CD4-positive, alpha-beta T cell (primary cell): ENCODE data around the gene HBG1. TPM values are rescaled to one million over a fixed set of nuclear protein-coding genes. Genes with fewer than 3 reads are reported as not detected.

Experiments used
- ATAC-seq: fragments of 200-7000 bp; cut with Tn5 transposase; one replicate; pipeline ENCODE4 v1.10.0; 2022; ENCODE audit warnings: mild to moderate bottlenecking; ENCODE audit not compliant: poor library complexity
- CTCF ChIA-PET: fragments of 350-600 bp; sonication (Branson Sonifier 250); formaldehyde crosslinking; loops from one replicate; lab custom pipeline; 2021; ENCODE audit warnings: antibody characterized with exemption, inconsistent platforms; lab: Charles Lee
- POLR2A ChIA-PET: fragments of 350-600 bp; sonication (Branson Sonifier 250); formaldehyde crosslinking; loops from one replicate; lab custom pipeline; 2021; ENCODE audit warnings: antibody characterized with exemption, inconsistent platforms; lab: Charles Lee
- DNase-seq, 14 experiments: peaks; one replicate each; pipeline ENCODE4 v3.0.0-alpha.2; 2013 to 2020; ENCODE audit warnings: mixed read lengths in 2 of 14
- H3K27ac ChIP-seq, 2 donors: one replicate each; pipeline versions ENCODE4 v1.5.1 to v1.7.0; 2013; ENCODE audit warnings: low read length in 2 of 2, low read depth in 1 of 2, mild to moderate bottlenecking in 1 of 2
- H3K27me3 ChIP-seq, 2 experiments: 1 replicate in 1 of 2; 2 replicates in 1 of 2; pipeline versions ENCODE4 v1.6.1 to v1.7.0; 2013; ENCODE audit warnings: low read length in 2 of 2, control low read depth in 1 of 2, mild to moderate bottlenecking in 1 of 2, moderate library complexity in 1 of 2; ENCODE audit not compliant: insufficient read depth in 2 of 2, control insufficient read depth in 1 of 2
- H3K36me3 ChIP-seq: one replicate; pipeline ENCODE4 v1.6.1; 2013; ENCODE audit warnings: low read length, control low read depth; ENCODE audit not compliant: insufficient read depth
- H3K4me1 ChIP-seq: one replicate; pipeline ENCODE4 v1.6.1; 2013; ENCODE audit warnings: low read length, control low read depth; ENCODE audit not compliant: insufficient read depth
- H3K4me3 ChIP-seq: one replicate; pipeline ENCODE4 v1.5.1; 2013; ENCODE audit warnings: mild to moderate bottlenecking, low read length, moderate library complexity
- H3K9me3 ChIP-seq, 2 experiments: 1 replicate in 1 of 2; 2 replicates in 1 of 2; pipeline versions ENCODE4 v1.6.1 to v1.7.0; 2013; ENCODE audit warnings: low read length in 2 of 2, mild to moderate bottlenecking in 2 of 2, control low read depth in 1 of 2, moderate library complexity in 1 of 2; ENCODE audit not compliant: control insufficient read depth in 1 of 2, insufficient read depth in 1 of 2
- H3K27ac Mint-ChIP-seq: one replicate; pipeline ENCODE4 v1.8.0; 2020; ENCODE audit warnings: mixed read lengths
- H3K27me3 Mint-ChIP-seq: one replicate; pipeline ENCODE4 v1.8.0; 2021; ENCODE audit warnings: mixed read lengths
- H3K36me3 Mint-ChIP-seq: one replicate; pipeline ENCODE4 v1.8.0; 2021; ENCODE audit warnings: low read depth, mixed read lengths
- H3K4me1 Mint-ChIP-seq: one replicate; pipeline ENCODE4 v1.8.0; 2021; ENCODE audit warnings: low read depth, mixed read lengths
- H3K4me3 Mint-ChIP-seq: one replicate; pipeline ENCODE4 v1.8.0; 2020; ENCODE audit warnings: mild to moderate bottlenecking, mixed read lengths
- H3K9me3 Mint-ChIP-seq: one replicate; pipeline ENCODE4 v1.8.0; 2020; ENCODE audit warnings: mixed read lengths
- CTCF ChIP-seq: fragments of 200-600 bp; IDR thresholded peaks from one replicate; pipeline ENCODE4 v1.8.0; 2022; ENCODE audit warnings: antibody characterized with exemption, mild to moderate bottlenecking
- intact Hi-C, 2 experiments: fragments of 100-400 bp; cut with DNase I in 1 of 2; cut with micrococcal nuclease in 1 of 2; formaldehyde crosslinking; loops; one replicate each; pipeline versions ENCODE4 v1.15.1 to v1.9.0; 2023 to 2025; cut with DNase I, micrococcal nuclease
- total RNA-seq, 174 experiments: library from RNA in 2 of 174; stranded (reverse) in 2 of 174; gene quantifications; one replicate each; pipeline ENCODE4 v1.2.3 and lab custom pipeline; 2021 to 2026

HBG1 gene
- total RNA-seq, 2 experiments from 2014 or later, result not detected

- intact Hi-C loops, result no loop called here
- Mint-ChIP-seq H3K9me3 (no peaks in the 10 kb centered on the region), H3K27me3 (no peaks in the 10 kb centered on the region), H3K36me3 (no peaks in the 10 kb centered on the region), H3K4me1 (no peaks in the 10 kb centered on the region), H3K4me3 (no peak overlapping the region), H3K27ac (no peak overlapping the region)
- no peak for DNase-seq
- no peak for ATAC-seq
- no peaks in the 10 kb centered on the region for H3K36me3 ChIP-seq
- ChIA-PET CTCF (no interaction called here), POLR2A (no interaction called here)
- H3K9me3 ChIP-seq, result peaks cover 0 to 7% of the 10 kb centered on the region in 2 experiments
- H3K27me3 ChIP-seq, result no peaks in the 10 kb centered on the region
- H3K4me1 ChIP-seq, result no peaks in the 10 kb centered on the region
- no peak overlapping the region for H3K4me3 ChIP-seq
- no peak overlapping the region for H3K27ac ChIP-seq
- TF ChIP-seq CTCF, result no peak
These were observed 43.4 kb upstream of the HBG1 start for GRCh38 chr11:5293028-5293427.

- Histone ChIP-seq H3K9me3 (peaks cover 0 to 7% of the 10 kb centered on the region in 2 experiments), H3K4me1 (no peaks in the 10 kb centered on the region), H3K27me3 (no peaks in the 10 kb centered on the region), H3K4me3 (no peak overlapping the region), H3K27ac (no peak overlapping the region), H3K36me3 (no peaks in the 10 kb centered on the region)
- ChIA-PET CTCF (no interaction called here), POLR2A (no interaction called here)
- Mint-ChIP-seq H3K4me1 (no peaks in the 10 kb centered on the region), H3K27ac (no peak overlapping the region), H3K4me3 (no peak overlapping the region), H3K9me3 (no peaks in the 10 kb centered on the region), H3K27me3 (no peaks in the 10 kb centered on the region), H3K36me3 (no peaks in the 10 kb centered on the region)
- ATAC-seq (no peak), DNase-seq (no peak)
- TF ChIP-seq CTCF, result no peak
- intact Hi-C loops, result no loop called here
These were observed 41.7 kb upstream of the HBG1 start for GRCh38 chr11:5291207-5291838.

DNA sequence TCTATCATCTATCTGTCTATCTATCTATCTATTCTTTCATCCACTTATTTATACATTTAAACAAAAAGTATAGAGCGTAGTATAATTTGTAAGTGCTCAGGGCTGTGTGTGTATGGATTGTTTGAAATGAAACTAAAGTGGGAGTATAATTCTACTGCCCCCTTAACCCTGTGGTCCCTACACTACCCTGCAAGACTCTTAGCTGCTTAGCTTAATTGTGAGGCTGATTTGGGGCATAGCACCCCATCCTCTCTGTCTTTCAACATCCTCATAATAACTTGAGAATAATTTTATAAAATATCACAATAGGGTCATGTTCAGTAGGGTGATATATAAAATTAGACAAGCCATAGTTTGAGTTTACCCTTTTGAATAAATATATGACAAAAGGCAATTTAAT lies 40.4 kb upstream of the HBG1 start:
- H3K9me3 Mint-ChIP-seq, result no peaks in the 10 kb centered on the region
- no peak for ATAC-seq
- no peaks in the 10 kb centered on the region for H3K27me3 Mint-ChIP-seq
- no peak overlapping the region for H3K4me3 Mint-ChIP-seq
- no peaks in the 10 kb centered on the region for H3K36me3 Mint-ChIP-seq
- H3K27ac Mint-ChIP-seq, result no peak overlapping the region
- H3K4me1 ChIP-seq, result no peaks in the 10 kb centered on the region
- H3K27me3 ChIP-seq, result no peaks in the 10 kb centered on the region
- ChIA-PET CTCF (no interaction called here), POLR2A (no interaction called here)
- no peak for DNase-seq
- H3K4me3 ChIP-seq, result no peak overlapping the region
- TF ChIP-seq CTCF, result no peak
- H3K36me3 ChIP-seq, result no peaks in the 10 kb centered on the region
- H3K4me1 Mint-ChIP-seq, result no peaks in the 10 kb centered on the region
- no peak overlapping the region for H3K27ac ChIP-seq
- intact Hi-C loops, result no loop called here
- peaks cover 0 to 7% of the 10 kb centered on the region in 2 experiments for H3K9me3 ChIP-seq
